DOHH2 (cell line): ENCODE measurements around the gene PTPN2.

Experiments
- EZH2phosphoT487 ChIP-seq: fragments of 200-600 bp; sonication (generic); IDR thresholded peaks from 2 replicates; pipeline ENCODE4 v1.6.1; 2017; ENCODE audit warnings: borderline replicate concordance, mild to moderate bottlenecking, antibody characterized with exemption, low read length, moderate library complexity, mixed read lengths
- TF ChIP-seq, protein P1 (sequence below): fragments of 200-600 bp; sonication (generic); IDR thresholded peaks from one replicate; pipeline ENCODE4 v1.5.1; 2014; ENCODE audit warnings: antibody characterized with exemption, mild to moderate bottlenecking, low read depth, low read length; ENCODE audit not compliant: poor library complexity, severe bottlenecking

DNA sequence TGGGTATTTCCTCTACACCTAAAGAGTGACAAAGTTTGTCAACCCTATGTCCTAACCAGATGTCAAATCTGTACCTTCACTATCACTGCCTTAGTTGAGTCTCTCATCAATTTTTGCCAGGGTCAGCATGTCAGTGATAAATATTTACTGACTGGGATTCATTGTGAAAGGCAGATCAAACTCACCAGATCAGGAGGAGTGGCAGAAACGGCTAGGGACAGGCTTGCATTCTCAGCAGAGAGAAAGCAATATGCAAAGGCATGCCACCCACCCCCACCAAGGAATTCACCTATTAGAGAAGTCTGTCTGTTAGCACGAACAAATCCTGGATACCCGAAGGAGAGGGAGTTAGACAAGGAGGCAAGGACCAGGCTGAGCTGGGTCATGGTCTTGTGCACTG lies 62.6 kb downstream of the PTPN2 start:
- TF ChIP-seq, protein P1, sequence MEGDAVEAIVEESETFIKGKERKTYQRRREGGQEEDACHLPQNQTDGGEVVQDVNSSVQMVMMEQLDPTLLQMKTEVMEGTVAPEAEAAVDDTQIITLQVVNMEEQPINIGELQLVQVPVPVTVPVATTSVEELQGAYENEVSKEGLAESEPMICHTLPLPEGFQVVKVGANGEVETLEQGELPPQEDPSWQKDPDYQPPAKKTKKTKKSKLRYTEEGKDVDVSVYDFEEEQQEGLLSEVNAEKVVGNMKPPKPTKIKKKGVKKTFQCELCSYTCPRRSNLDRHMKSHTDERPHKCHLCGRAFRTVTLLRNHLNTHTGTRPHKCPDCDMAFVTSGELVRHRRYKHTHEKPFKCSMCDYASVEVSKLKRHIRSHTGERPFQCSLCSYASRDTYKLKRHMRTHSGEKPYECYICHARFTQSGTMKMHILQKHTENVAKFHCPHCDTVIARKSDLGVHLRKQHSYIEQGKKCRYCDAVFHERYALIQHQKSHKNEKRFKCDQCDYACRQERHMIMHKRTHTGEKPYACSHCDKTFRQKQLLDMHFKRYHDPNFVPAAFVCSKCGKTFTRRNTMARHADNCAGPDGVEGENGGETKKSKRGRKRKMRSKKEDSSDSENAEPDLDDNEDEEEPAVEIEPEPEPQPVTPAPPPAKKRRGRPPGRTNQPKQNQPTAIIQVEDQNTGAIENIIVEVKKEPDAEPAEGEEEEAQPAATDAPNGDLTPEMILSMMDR = no peak
- no peak for TF ChIP-seq EZH2phosphoT487
